GM12874 (cell line): ENCODE data around the gene MMP25.
A peak's percentile ranks its signal among the peaks of the same experiment; 100 is the strongest.

ENCODE experiments used
- TF ChIP-seq, protein P1 (sequence below): IDR thresholded peaks from 2 replicates; pipeline ENCODE4 v1.5.1; 2011; ENCODE audit warnings: low read depth, mild to moderate bottlenecking, control low read depth, low read length, moderate library complexity; ENCODE audit not compliant: insufficient read depth

MMP25 gene

DNA sequence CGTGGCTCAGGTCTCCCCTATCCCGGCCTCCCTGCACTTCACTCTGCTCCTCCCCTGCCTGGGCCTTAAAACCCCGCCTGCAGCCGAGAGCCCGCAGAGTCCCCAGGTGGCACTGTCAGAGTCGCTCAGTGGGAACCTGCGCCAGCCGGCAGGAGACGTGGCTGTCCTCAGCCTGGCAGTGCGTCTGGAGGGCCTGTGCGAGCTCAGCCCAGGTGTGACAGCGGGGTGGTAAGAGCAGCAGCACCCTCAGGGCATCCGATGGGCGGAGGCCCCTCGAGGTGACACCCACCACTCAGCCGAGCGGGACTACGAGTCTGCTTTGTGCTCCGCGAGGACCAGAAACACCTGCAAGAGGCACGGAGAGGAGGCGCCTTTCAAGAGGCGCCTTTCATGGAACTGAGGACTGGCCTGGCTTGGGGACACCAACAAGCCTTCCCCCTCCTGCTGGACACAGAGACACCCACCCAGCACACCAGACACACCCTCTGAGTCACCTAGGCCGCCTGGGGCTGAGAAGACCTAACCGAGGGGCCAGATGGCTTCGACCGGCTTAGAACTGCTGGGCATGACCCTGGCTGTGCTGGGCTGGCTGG is 33.4 kb upstream of the MMP25 start, which contains the start of gene CLDN9:
Gene CLDN9, plus strand, starts transcription at position 96 of the 593 bp plus-strand sequence. Its CDS starts 440 bp downstream, at position 536.
- TF ChIP-seq, protein P1, sequence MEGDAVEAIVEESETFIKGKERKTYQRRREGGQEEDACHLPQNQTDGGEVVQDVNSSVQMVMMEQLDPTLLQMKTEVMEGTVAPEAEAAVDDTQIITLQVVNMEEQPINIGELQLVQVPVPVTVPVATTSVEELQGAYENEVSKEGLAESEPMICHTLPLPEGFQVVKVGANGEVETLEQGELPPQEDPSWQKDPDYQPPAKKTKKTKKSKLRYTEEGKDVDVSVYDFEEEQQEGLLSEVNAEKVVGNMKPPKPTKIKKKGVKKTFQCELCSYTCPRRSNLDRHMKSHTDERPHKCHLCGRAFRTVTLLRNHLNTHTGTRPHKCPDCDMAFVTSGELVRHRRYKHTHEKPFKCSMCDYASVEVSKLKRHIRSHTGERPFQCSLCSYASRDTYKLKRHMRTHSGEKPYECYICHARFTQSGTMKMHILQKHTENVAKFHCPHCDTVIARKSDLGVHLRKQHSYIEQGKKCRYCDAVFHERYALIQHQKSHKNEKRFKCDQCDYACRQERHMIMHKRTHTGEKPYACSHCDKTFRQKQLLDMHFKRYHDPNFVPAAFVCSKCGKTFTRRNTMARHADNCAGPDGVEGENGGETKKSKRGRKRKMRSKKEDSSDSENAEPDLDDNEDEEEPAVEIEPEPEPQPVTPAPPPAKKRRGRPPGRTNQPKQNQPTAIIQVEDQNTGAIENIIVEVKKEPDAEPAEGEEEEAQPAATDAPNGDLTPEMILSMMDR, result no peak

DNA sequence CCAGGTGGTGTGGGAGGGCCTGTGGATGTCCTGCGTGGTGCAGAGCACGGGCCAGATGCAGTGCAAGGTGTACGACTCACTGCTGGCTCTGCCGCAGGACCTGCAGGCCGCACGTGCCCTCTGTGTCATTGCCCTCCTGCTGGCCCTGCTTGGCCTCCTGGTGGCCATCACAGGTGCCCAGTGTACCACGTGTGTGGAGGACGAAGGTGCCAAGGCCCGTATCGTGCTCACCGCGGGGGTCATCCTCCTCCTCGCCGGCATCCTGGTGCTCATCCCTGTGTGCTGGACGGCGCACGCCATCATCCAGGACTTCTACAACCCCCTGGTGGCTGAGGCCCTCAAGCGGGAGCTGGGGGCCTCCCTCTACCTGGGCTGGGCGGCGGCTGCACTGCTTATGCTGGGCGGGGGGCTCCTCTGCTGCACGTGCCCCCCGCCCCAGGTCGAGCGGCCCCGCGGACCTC is 32.8 kb upstream of the MMP25 start:
- TF ChIP-seq, protein P1, result no peak

DNA sequence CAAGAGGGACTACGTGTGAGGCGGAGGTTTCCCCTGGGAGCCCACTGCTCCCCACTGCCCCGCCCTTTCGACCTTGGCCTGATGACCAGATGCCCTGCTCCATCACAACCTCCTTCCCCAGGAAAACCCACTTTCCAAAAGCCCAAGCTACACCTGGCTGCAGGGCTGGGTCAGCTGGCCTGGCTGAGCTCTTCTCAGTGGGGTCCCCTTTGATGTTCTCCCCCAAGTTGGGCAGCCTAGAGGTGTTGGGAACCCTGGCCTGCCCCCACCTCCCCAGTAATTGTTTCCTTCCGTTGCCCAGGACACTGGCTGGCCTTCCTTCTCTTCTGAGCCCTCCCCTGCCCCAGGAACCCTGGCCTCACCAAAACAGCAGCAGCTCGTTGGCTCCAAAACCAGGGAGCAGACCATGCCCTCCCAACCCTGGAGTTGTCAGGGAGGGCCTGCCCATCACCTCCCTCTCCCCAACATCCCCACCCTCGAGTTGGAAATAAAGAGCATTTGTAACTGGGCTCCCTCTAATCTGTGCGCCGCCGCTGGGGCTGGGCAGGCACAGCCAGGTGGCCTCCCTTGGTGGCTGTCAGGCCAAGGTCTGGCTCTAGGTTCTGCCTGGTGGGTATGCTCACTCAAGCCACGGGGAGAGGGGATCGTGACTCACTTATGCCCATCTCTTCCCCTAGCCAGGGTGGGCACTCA is 32.2 kb upstream of the MMP25 start:
- TF ChIP-seq, protein P1, result no peak

DNA sequence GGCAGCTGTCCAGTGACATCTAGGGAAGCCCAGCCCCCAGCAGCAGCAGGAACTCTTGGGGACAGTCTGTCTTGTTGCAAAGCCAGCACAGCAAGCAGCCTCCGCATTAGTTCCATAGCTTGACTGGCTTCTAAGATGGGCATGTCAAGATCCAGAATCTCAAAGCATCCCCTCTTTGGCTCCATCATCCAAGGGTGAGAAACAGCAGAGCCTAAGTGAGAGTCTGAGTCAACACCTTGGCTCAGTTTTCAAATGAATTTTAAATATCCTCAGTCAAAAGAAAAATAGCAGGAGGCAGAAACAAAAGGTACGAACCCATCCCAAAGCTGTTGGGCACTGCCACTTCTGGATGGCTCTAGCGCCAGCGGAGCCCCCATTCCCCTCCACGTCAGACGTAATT is 31.4 kb upstream of the MMP25 start:
- TF ChIP-seq, protein P1, result no peak

DNA sequence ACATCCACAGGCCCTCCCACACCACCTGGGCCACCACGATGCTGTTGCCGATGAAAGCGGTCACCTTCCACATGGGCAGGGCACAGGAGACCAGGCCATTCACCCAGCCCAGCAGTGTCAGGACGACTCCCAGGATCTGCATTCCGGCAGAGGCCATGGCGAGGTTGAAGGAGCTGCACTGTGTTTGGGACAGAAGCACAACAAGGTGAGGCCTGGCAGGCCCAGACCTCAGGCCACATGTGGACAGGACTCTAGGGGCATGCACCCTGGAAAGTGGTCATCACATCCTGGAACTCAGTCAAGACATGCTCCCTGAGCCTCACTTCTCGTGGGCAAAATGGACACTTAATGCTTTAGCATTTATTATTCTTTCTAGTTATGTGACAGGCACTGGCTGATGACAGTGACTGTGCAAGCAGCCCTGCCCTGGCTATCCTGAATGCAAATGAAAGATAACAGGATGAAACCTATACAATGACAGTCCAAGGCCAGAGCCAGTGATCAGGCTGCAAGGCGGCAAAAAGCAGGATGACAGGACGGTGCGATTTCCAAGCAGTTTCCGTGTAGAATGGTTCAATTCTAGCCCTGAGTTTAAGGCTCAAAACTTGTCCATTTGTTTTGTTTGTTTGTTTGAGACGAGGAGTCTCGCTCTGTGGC is 30.4 kb upstream of the MMP25 start:
- TF ChIP-seq, protein P1, result no peak

DNA sequence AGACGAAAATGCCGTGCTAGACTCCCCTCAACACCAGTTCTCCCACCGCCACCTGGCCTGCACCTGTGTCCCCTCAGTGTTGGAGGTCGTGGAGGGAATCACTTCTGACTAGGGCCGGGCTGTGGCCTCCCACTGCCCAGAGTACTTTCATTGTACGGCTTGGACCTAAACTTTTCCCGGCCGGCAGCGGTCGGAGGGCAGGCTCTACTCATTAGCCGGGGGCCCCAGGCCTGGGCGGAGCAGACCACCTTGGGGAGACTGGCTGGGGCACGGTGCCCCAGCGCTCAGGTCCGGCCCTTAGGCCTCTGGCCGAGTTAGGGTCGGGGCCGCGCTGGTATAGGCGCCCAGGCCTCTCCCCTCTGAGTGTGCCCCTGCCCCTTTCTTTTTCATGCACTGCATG is 29.0 kb upstream of the MMP25 start:
- TF ChIP-seq, protein P1, result no peak

DNA sequence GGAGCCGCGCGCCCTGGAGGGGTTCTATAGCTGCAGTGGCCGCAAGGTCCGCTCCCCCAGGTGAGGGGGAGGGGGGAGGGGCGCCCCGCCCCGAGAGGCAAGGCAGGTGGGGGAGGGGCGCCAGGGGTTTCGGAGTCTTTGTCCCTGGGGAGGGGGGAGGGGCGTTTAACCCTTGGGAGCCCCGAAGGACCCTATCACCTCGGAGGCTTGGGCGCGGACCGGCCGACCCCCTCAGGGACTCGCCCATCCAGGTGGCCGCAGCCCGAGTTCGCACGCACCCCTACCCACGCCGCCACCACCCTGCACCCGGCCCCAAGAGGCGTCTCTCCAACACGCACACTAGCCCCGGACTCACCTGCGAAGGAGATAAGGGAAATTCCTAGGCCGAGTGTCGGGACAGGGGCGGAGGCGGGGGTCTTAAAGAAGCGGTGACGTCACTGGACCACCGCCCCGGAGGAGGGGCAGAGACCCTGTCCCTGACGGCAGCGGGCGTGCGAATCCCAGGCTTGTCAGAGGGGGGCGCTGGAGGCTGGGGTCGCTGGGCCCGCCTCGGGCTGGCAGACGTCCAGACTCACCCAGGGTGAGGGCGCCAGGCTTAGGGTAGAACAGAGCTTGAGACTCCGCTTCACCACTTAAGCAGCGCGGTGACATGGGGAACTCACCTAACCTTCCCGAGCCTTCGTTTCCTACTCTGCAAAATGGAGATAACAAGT is 28.4 kb upstream of the MMP25 start, which contains the start of gene CLDN6:
Gene CLDN6, minus strand, starts transcription at position 390 of the 713 bp plus-strand sequence. CDS start 2,162 bp downstream, outside the sequence.
- TF ChIP-seq, protein P1, result peak; percentile 59
